GM23338 (cell line): ENCODE measurements around the gene WNT5B.

ENCODE experiments used
- CREB1 ChIP-seq: fragments of 250-450 bp; sonication (Bioruptor Pico); IDR thresholded peaks from 2 replicates; pipeline ENCODE4 v1.5.0; 2020; ENCODE audit warnings: low read depth, mild to moderate bottlenecking, moderate library complexity
- CTCF ChIP-seq, 2 experiments: fragments of 200-600 bp in 1 of 2; sonication (generic) in 1 of 2; conservative IDR thresholded peaks; 2 replicates each; pipeline versions ENCODE4 v1.5.1 to v1.6.1; 2016 to 2017; ENCODE audit warnings: antibody characterized with exemption in 2 of 2, low read depth in 2 of 2, mild to moderate bottlenecking in 2 of 2, moderate library complexity in 1 of 2
- ETS1 ChIP-seq: IDR thresholded peaks from 2 replicates; pipeline ENCODE4 v1.6.1; 2016; ENCODE audit warnings: antibody characterized with exemption
- EZH2 ChIP-seq: fragments of 200-600 bp; sonication (generic); IDR thresholded peaks from one replicate; pipeline ENCODE4 v1.8.0; 2017; ENCODE audit warnings: antibody characterized with exemption, mild to moderate bottlenecking, low read depth; ENCODE audit not compliant: unreplicated experiment
- EZH2phosphoT487 ChIP-seq: fragments of 200-600 bp; sonication (generic); IDR thresholded peaks from one replicate; pipeline ENCODE4 v1.8.1; 2018; ENCODE audit warnings: antibody characterized with exemption; ENCODE audit not compliant: unreplicated experiment
- JUNB ChIP-seq: IDR thresholded peaks from one replicate; pipeline ENCODE4 v1.6.1; 2016; ENCODE audit warnings: antibody characterized with exemption; ENCODE audit not compliant: unreplicated experiment
- NANOG ChIP-seq: IDR thresholded peaks from 2 replicates; pipeline ENCODE4 v1.6.1; 2016; ENCODE audit warnings: antibody characterized with exemption, borderline replicate concordance
- POLR2AphosphoS5 ChIP-seq: IDR thresholded peaks from 2 replicates; pipeline ENCODE4 v1.6.1; 2016; ENCODE audit warnings: antibody characterized with exemption, low read depth
- REST ChIP-seq: IDR thresholded peaks from one replicate; pipeline ENCODE4 v1.6.1; 2018; ENCODE audit warnings: antibody characterized with exemption; ENCODE audit not compliant: unreplicated experiment
- STAT1 ChIP-seq: IDR thresholded peaks from one replicate; pipeline ENCODE4 v1.6.1; 2016; ENCODE audit warnings: antibody characterized with exemption; ENCODE audit not compliant: unreplicated experiment
- ZNF331 ChIP-seq: fragments of 250-450 bp; sonication (Bioruptor Pico); IDR thresholded peaks from 2 replicates; pipeline ENCODE4 v1.5.0; 2020; ENCODE audit warnings: low read depth, mild to moderate bottlenecking, moderate library complexity
- TF ChIP-seq, protein P1 (sequence below): fragments of 250-450 bp; sonication (Bioruptor Pico); IDR thresholded peaks from 2 replicates; pipeline ENCODE4 v1.5.0; 2020; ENCODE audit warnings: mild to moderate bottlenecking, moderate library complexity

DNA sequence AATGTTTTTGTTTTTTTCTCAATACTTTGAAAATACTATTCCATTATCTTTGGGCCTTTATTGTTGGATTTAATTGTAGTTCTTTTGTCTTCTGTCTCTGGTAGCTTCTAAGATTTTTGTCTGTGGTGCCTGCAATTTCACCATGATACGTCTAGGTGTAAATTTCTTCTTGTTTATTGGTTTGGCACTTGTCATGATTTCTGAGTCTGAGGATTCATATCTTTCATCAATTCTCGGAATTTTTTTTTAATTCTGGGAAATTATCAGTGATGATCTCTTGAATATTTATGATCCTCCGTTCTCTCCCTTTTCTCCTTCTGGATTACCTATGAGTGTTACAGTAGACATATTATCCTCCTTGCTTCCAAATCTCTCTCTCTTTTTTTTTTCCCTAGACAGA is 47.0 kb downstream of the WNT5B start:
- TF ChIP-seq JUNB (no peak), CTCF (conservative IDR thresholded peaks at IDR 0.05; ENCODE audit: low read depth in 2 of 2) (no peak), ETS1 (no peak), EZH2 (no peak), POLR2AphosphoS5 (no peak), CREB1 (CRISPR knock-in tag) (no peak), REST (no peak), STAT1 (no peak), ZNF331 (CRISPR knock-in tag) (no peak), EZH2phosphoT487 (no peak), NANOG (no peak)
- TF ChIP-seq, protein P1, sequence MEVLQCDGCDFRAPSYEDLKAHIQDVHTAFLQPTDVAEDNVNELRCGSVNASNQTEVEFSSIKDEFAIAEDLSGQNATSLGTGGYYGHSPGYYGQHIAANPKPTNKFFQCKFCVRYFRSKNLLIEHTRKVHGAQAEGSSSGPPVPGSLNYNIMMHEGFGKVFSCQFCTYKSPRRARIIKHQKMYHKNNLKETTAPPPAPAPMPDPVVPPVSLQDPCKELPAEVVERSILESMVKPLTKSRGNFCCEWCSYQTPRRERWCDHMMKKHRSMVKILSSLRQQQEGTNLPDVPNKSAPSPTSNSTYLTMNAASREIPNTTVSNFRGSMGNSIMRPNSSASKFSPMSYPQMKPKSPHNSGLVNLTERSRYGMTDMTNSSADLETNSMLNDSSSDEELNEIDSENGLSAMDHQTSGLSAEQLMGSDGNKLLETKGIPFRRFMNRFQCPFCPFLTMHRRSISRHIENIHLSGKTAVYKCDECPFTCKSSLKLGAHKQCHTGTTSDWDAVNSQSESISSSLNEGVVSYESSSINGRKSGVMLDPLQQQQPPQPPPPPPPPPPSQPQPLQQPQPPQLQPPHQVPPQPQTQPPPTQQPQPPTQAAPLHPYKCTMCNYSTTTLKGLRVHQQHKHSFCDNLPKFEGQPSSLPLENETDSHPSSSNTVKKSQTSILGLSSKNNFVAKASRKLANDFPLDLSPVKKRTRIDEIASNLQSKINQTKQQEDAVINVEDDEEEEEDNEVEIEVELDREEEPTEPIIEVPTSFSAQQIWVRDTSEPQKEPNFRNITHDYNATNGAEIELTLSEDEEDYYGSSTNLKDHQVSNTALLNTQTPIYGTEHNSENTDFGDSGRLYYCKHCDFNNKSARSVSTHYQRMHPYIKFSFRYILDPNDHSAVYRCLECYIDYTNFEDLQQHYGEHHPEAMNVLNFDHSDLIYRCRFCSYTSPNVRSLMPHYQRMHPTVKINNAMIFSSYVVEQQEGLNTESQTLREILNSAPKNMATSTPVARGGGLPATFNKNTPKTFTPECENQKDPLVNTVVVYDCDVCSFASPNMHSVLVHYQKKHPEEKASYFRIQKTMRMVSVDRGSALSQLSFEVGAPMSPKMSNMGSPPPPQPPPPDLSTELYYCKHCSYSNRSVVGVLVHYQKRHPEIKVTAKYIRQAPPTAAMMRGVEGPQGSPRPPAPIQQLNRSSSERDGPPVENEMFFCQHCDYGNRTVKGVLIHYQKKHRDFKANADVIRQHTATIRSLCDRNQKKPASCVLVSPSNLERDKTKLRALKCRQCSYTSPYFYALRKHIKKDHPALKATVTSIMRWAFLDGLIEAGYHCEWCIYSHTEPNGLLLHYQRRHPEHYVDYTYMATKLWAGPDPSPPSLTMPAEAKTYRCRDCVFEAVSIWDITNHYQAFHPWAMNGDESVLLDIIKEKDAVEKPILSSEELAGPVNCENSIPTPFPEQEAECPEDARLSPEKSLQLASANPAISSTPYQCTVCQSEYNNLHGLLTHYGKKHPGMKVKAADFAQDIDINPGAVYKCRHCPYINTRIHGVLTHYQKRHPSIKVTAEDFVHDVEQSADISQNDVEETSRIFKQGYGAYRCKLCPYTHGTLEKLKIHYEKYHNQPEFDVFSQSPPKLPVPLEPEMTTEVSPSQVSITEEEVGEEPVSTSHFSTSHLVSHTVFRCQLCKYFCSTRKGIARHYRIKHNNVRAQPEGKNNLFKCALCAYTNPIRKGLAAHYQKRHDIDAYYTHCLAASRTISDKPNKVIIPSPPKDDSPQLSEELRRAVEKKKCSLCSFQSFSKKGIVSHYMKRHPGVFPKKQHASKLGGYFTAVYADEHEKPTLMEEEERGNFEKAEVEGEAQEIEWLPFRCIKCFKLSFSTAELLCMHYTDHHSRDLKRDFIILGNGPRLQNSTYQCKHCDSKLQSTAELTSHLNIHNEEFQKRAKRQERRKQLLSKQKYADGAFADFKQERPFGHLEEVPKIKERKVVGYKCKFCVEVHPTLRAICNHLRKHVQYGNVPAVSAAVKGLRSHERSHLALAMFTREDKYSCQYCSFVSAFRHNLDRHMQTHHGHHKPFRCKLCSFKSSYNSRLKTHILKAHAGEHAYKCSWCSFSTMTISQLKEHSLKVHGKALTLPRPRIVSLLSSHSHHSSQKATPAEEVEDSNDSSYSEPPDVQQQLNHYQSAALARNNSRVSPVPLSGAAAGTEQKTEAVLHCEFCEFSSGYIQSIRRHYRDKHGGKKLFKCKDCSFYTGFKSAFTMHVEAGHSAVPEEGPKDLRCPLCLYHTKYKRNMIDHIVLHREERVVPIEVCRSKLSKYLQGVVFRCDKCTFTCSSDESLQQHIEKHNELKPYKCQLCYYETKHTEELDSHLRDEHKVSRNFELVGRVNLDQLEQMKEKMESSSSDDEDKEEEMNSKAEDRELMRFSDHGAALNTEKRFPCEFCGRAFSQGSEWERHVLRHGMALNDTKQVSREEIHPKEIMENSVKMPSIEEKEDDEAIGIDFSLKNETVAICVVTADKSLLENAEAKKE (CRISPR knock-in tag) = no peak
